HUES64 (cell line): ENCODE results near the gene FGF22.

Experiments used
- H3K27ac ChIP-seq: 2 replicates; pipeline ENCODE4 v1.7.0; 2013; ENCODE audit warnings: low read depth, low read length, inconsistent platforms
- H3K27me3 ChIP-seq: 2 replicates; pipeline ENCODE4 v1.6.1; 2013; ENCODE audit warnings: mild to moderate bottlenecking, low read length; ENCODE audit not compliant: insufficient read depth
- H3K36me3 ChIP-seq: 2 replicates; pipeline ENCODE4 v1.6.1; 2013; ENCODE audit warnings: mild to moderate bottlenecking, low read length; ENCODE audit not compliant: insufficient read depth
- H3K4me1 ChIP-seq: 2 replicates; pipeline ENCODE4 v1.6.1; 2013; ENCODE audit warnings: mild to moderate bottlenecking, low read length, moderate library complexity; ENCODE audit not compliant: insufficient read depth
- H3K4me3 ChIP-seq: 2 replicates; pipeline ENCODE4 v1.5.1; 2013; ENCODE audit warnings: mild to moderate bottlenecking, low read length, moderate library complexity
- H3K9ac ChIP-seq: 2 replicates; pipeline ENCODE4 v1.6.1; 2013; ENCODE audit warnings: mild to moderate bottlenecking, low read depth, low read length
- H3K9me3 ChIP-seq: 2 replicates; pipeline ENCODE4 v1.6.1; 2013; ENCODE audit warnings: low read depth, low read length; ENCODE audit not compliant: insufficient read depth
- WGBS: fragments of 150-250, 120-280 bp; methylation state at CpG from one replicate; pipeline ENCODE4 v1.1.7; 2013; ENCODE audit warnings: missing lambda C conversion rate; 5-methylcytosine and 5-hydroxymethylcytosine counted together

FGF22 gene

DNA sequence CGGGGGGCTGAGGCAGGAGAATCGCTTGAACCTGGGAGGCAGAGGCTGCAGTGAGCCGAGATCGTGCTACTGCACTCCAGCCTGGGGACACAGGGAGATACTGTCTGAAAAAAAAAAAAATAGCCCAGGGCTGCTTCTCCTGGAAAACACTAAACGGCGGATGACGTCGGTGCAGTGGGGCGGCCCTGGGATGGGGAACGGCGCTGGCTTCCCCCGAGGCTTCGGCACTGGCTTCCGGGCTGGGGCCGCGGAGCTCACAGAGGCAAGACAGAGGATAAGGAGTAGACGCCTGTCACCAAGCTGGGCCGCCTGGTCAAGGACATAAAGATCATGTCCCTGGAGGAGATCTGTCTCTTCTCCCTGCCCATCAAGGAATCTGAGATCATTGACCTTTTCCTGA, 50.5 kb downstream of the FGF22 start:
- Histone ChIP-seq H3K9me3 (no peaks in the 10 kb centered on the region), H3K9ac (no peak overlapping the region), H3K4me3 (no peak overlapping the region), H3K36me3 (no peaks in the 10 kb centered on the region), H3K4me1 (no peaks in the 10 kb centered on the region), H3K27ac (no peak overlapping the region), H3K27me3 (no peaks in the 10 kb centered on the region)
- WGBS = 78% methylated on average over 18 of the region's 18 CpGs
